SIG-M5 treated with dmso at 0.1 percent for 504 hours (cell line): ENCODE results near the gene TSPAN17.

Experiments used
- DNase-seq: peaks from one replicate; lab custom pipeline; 2025; ENCODE audit not compliant: unreplicated experiment; lab: John Stamatoyannopoulos, UW

TSPAN17 gene

GRCh38 chr5:176620333-176620981 is 26.8 kb upstream of the TSPAN17 start:
- peak; percentile 23 for DNase-seq

GRCh38 chr5:176621661-176622079 is 25.6 kb upstream of the TSPAN17 start:
- DNase-seq = no peak

DNA sequence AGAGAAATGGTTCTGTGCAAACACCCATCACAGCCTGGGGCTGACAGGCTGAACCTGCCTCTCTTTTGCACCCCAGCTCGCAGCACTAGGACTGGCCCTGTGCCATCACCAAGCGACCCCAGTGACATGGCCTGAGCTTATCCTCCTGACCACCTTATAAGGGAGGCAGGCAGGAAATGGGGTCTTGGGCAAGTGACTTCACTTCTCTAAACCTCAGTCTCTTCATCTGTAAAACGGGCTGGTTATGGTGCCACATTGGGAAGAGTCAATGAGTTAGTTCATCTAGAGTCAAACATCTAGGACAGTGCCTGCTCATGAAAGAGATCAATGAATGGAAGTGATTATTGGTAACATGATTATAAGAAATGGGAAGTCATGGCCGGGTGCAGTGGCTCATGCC is 23.1 kb upstream of the TSPAN17 start:
- DNase-seq = no peak

DNA sequence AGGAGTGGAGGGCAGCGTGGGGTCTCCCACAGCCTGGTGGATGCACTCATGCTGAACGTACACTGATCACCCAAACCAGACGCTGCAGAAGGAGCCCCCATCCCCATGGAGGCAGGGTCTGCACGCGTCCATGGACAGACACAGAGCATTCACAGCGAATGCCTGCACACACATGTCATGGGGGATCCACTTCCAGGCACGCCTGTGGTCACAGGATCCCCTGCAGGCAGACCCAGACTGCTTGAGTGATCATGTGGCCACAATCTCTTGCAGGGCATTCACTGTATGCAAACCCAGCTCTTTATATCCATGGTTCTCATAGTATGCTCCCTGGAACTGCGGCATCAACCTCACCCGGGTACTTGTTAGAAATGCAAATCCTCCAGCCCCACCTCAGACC is 22.3 kb upstream of the TSPAN17 start:
- DNase-seq = no peak

DNA sequence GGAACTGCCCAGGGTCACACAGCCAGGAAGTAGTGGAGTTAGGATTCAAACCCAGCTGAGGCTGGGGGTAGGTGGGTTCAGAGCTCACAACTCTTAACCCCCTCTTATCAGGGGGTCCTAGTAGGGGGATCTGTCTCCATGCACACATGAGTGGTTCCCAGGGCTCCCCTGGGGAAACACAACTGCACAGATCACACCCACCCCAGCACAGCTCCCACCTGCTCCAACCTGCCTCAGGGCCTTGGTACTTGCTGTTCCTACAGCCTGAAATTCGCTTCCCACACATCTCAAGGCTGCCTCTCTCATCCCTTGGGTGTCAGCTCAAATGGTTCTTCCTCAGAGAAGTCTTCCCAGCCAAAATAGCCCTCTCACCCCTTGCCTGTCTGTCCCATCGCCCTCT is 21.8 kb upstream of the TSPAN17 start:
- no peak for DNase-seq

GRCh38 chr5:176625966-176626875 is 21.1 kb upstream of the TSPAN17 start:
- no peak for DNase-seq

- no peak for DNase-seq
Observed at GRCh38 chr5:176626876-176627236, 20.4 kb upstream of the TSPAN17 start.

- DNase-seq = no peak
Observed at GRCh38 chr5:176627582-176627981, 19.7 kb upstream of the TSPAN17 start.

- DNase-seq = no peak
Observed at GRCh38 chr5:176628406-176629228, 18.7 kb upstream of the TSPAN17 start.

DNA sequence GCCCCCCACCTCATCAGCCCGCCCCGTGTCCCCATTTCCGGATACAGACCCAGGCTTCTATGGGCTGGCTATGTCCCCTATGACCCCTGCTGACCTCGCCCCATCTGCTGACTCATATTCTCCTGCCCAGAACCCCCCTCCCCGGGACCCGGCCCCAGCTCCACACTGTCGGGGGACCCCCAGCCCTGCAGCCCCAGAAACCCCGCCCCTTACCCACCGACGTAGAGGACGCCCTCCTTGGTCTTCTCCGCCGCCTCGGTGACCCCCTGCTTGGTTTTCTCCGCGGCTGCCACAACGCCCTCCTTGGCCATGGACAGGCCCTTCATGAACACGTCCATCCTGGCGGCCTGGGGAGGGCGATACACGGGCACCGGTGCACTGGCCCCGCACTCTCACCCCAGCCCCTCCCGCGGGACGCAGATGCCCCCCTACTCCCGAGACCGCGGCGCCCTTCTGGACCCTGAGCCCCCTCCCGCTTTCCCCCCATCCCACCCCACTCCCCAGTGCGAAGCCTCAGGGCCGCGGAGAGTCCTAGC is 17.9 kb upstream of the TSPAN17 start:
- no peak for DNase-seq

DNA sequence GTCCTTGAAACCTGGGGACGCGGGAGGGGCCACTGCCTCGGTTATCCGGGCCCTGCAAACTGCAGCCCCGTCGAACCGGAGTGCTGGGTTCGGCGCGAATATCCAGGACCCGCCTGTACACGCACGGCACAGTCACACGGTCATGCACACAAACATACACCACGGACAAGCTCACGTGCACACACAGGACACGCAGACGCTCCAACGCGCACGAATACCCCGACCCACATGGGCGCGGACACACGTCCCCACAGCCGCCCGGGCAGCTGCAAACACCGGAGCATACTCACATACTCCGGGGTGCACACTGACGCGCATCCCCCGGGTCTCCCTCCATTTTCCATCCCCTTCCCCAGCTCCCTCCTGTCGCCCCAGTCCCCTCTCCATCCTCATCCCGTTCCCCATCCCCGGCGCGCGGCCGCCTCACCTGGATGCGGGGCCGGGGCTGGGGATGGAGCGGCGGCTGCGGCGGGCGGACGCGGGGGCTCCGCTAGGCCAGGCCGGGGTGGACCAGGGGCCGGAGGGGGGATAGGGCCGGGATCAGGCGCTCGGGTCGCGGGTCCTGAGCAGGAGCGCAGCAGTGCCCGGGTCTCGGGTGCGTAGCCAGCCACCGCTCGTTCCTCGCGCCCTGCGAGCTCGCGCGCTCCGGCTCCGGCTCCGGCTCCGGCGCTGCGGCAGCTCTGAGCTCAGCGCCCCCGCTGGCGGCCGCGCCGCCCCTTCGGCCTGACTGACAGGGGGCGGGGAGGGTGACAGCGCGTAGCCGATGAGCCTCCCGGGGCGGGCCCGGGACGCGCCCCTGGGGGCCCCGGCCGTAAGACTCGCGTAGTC is 17.2 kb upstream of the TSPAN17 start, which contains the start of the genes EIF4E1B and SNCB:
TSS of gene EIF4E1B (plus strand) at position 823 of the 828 bp plus-strand sequence. CDS start 12,113 bp downstream, outside the sequence.
TSS of gene SNCB (minus strand) at position 682 of the 828 bp plus-strand sequence. CDS start 880 bp downstream, outside the sequence.
- peak; percentile 46 for DNase-seq

DNA sequence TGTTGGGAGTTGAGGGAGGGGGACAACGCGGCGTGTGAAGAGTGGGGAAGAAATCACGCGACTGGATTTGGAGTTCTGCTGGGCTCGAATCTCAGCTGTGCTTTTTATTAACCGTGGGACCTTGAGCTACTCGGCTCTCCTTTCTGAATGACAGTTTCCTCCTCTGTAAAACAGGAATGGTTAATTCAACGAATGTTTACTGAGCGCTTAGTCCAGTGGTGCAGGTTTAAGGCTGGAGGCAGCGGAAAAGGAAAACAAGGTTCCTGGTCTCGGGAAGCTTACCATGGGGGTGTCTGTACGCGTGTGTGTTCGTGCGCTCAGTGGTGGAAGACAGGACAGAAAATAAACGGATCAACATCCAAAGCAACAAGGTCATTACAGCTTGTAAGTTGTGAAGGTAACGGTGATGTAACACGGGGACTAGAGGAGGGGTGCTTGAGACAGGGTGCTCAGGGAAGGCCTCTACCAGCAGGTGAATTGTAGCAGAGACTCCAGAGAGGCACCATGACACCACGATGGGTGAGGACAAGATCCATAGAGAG is 16.5 kb upstream of the TSPAN17 start:
- no peak for DNase-seq

DNA sequence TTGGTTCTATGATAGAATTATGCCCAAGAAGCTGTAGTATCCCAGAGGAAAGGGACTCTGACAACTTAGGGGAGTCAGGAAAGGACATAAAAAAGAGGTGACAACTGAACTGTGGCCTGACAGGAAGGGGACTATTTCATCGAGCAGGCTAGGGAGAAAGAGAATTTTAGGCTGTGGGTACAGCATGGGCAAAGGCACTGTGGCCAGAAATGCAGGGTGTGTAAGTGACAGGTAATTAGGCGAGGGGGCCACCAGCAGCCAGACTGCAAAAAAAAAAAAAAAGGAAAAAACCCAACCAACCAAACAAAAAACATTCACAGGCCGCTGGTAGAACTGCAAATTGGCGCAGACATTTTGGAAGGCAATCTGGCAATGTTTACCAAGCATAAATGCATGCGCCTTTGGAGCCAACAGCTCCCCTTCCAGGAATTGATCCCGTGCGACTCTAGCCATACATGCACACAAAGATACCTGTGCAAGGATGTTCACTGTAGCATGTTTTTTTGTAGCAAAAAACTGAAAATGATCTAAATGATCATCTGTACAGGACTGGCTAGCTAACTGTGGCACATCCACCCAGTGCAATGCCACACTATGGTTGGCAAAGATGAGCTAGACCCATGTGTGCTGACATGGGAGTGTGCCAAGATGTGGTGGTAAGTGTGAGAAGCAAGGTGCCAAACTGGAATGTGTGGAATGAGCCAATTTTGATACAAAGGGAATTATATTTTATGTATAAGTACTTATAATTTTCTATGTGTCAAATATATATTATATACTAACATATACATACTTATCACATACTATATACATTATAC is 15.7 kb upstream of the TSPAN17 start:
- no peak for DNase-seq

DNA sequence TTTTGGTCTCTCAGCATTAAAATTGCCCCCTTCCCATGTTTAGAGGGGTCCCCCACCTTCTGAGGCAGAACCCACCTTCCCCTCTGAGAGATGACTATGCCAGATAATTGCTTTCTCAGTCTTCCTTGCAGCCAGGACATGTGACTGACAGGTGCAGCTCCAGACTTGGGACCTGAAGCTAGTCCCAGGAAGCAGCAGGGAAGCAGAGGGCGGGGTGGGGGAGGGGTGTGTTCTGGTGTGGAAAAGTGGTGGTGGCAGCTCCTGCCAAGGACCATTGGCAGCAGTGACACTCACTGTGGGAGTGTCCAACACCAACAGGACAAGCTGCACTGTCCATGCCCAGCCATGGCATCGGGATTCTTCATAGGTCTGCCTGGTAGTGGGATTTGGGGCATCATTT is 14.5 kb upstream of the TSPAN17 start:
- no peak for DNase-seq

DNA sequence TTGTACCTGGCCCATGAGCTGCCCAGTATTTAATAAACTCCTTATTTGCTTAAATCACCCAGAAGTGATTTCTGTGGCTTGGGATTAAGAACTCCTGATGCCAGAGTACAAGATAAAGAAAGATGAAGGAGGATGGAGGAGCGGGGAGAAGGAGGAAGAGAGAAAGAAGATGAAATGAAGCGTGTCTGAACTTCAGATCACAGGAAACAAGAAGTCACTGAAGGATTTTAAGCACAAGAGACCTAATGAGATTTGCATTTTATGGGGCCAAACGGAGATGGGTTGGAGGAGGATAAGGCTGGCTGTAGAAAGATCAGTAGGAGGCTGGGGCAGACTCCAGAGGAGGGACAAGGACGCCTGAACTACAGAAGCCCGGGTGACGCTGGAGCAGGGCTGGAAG is 13.7 kb upstream of the TSPAN17 start:
- no peak for DNase-seq

- DNase-seq = no peak
Observed at GRCh38 chr5:176636426-176636825, 10.9 kb upstream of the TSPAN17 start.

DNA sequence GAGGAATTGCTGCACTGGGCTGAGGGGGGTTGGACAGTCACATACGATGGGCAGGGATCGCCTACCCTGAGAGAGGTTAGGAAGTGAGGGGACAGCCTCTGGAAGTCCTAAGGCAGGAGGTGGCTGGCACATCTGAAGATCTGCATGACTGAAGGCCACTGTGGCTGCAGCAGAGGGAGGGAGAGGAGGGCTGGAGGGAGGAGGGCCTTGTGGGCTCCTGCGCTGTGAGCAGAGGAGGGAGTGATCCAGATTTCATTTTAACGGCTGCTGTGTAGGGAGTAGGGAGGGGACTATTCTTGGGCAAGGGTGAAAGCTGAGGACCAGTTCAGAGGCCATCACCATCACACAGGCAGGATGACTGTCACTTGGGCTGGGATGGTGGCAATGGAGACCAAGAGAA is 9.7 kb upstream of the TSPAN17 start:
- no peak for DNase-seq

DNA sequence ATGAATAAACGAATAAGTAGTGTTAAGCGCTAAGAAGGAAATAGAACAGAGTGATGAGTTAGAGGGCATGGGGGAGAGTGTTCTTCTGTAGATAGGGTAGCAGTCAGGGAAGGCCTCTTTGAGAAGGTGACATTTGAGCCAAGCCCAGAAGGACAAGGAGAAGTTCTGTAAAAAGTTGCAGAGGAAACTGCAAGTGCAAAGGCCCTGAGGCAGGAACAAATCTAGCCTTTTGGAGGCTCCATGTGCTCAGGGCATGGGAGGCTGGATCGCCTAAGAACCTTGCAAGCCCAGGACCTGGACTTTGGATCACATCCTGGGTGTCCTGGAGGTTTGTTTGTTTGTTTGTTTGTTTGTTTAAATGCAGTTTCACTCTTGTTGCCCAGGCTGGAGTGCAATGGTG is 8.8 kb upstream of the TSPAN17 start:
- DNase-seq = no peak

DNA sequence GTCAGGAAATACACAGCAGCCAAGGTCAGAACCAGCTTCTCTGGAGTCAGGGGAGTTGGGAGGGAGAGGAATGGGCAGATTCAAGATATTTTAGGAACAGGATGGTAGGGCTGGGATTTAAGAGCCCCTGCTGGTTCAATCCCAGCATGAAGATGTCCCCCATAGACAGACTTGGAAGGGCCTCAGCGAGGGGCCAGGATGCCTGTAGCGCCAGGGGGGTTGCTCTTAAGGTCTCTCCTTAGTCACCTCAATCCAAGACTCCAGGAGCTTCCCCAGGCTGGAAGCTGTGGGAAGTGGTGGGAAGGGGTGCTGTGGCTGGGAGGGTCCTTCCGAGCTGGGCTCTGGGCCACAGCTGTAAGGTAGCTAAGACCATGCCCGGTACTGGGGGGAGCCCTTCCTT is 8.1 kb upstream of the TSPAN17 start:
- DNase-seq = no peak
